SK-N-SH (cell line): ENCODE data around the gene NID1. TPM values are rescaled to one million over a fixed set of nuclear protein-coding genes. Genes with fewer than 3 reads are reported as not detected.

ENCODE experiments used
- CTCF ChIA-PET: fragments of 300-600, 350-600 bp; formaldehyde crosslinking; extraction: SDS; loops from one replicate; lab custom pipeline; 2021; lab: Yijun Ruan, JAX
- POLR2A ChIA-PET: fragments of 350-600 bp; sonication (Branson Sonifier 250); formaldehyde crosslinking; extraction: SDS; loops from one replicate; lab custom pipeline; 2020; ENCODE audit warnings: antibody characterized with exemption, inconsistent platforms; lab: Yijun Ruan, JAX
- DNase-seq: peaks from one replicate; pipeline ENCODE4 v3.0.0; 2012
- H2AFZ ChIP-seq: fragments of 200-600 bp; sonication (generic); 2 replicates; pipeline ENCODE4 v1.8.1; 2016; ENCODE audit warnings: antibody characterized with exemption, mild to moderate bottlenecking, low read depth
- H3F3A ChIP-seq: fragments of 200-600 bp; sonication (generic); replicated peaks from 2 replicates; pipeline ENCODE3; 2016; ENCODE audit warnings: antibody characterized with exemption, mild to moderate bottlenecking; ENCODE audit not compliant: insufficient read depth
- H3K27ac ChIP-seq, 2 experiments: fragments of 200-500 bp in 1 of 2; fragments of 200-600 bp in 1 of 2; sonication (Bioruptor generic) in 1 of 2; sonication (generic), shearing (Covaris generic) in 1 of 2; 2 replicates each; pipeline versions ENCODE4 v1.5.1 to v1.6.1; 2014 to 2016; ENCODE audit warnings: low read depth in 2 of 2, inconsistent platforms in 1 of 2, low read length in 1 of 2, mild to moderate bottlenecking in 1 of 2, mixed read lengths in 1 of 2
- H3K27me3 ChIP-seq: fragments of 200-600 bp; sonication (generic), shearing (Covaris generic); 2 replicates; pipeline ENCODE4 v1.6.1; 2016; ENCODE audit warnings: mixed run types; ENCODE audit not compliant: insufficient read depth
- H3K36me3 ChIP-seq, 2 experiments: fragments of 200-500 bp in 1 of 2; fragments of 200-600 bp in 1 of 2; sonication (Bioruptor generic) in 1 of 2; sonication (generic) in 1 of 2; replicated peaks in 1 of 2; 2 replicates each; pipeline versions ENCODE3 to v1.5.1; 2014 to 2016; ENCODE audit warnings: low read length in 1 of 2, mild to moderate bottlenecking in 1 of 2; ENCODE audit not compliant: insufficient read depth in 2 of 2, control insufficient read depth in 1 of 2
- H3K4me1 ChIP-seq, 2 experiments: fragments of 200-500 bp in 1 of 2; fragments of 200-600 bp in 1 of 2; sonication (Bioruptor generic) in 1 of 2; sonication (generic), shearing (Covaris generic) in 1 of 2; 2 replicates each; pipeline versions ENCODE4 v1.5.1 to v1.6.1; 2014 to 2016; ENCODE audit warnings: low read depth in 1 of 2, low read length in 1 of 2, mixed run types in 1 of 2; ENCODE audit not compliant: insufficient read depth in 2 of 2, control insufficient read depth in 1 of 2
- H3K4me2 ChIP-seq: fragments of 200-600 bp; sonication (generic), shearing (Covaris generic); 2 replicates; pipeline ENCODE4 v1.6.1; 2017; ENCODE audit warnings: mixed run types
- H3K4me3 ChIP-seq, 2 experiments: fragments of 200-500 bp in 1 of 2; fragments of 200-600 bp in 1 of 2; sonication (Bioruptor generic) in 1 of 2; sonication (generic), shearing (Covaris generic) in 1 of 2; 2 replicates each; pipeline versions ENCODE4 v1.5.1 to v1.8.1; 2014 to 2016; ENCODE audit warnings: low read depth in 2 of 2, inconsistent platforms in 1 of 2, low read length in 1 of 2, mild to moderate bottlenecking in 1 of 2, mixed read lengths in 1 of 2, moderate library complexity in 1 of 2
- H3K79me2 ChIP-seq: fragments of 200-600 bp; sonication (generic); 2 replicates; pipeline ENCODE4 v1.8.1; 2017; ENCODE audit warnings: mild to moderate bottlenecking; ENCODE audit not compliant: insufficient read depth
- H3K9ac ChIP-seq: fragments of 200-600 bp; sonication (generic); 2 replicates; pipeline ENCODE4 v1.6.1; 2017; ENCODE audit warnings: mixed run types
- H3K9me2 ChIP-seq: fragments of 200-600 bp; sonication (generic); 2 replicates; pipeline ENCODE4 v1.6.1; 2017; ENCODE audit warnings: mixed run types
- H3K9me3 ChIP-seq: fragments of 200-600 bp; sonication (generic); 2 replicates; pipeline ENCODE4 v1.6.1; 2017; ENCODE audit warnings: mixed run types, mild to moderate bottlenecking, moderate library complexity
- H4K20me1 ChIP-seq: fragments of 200-600 bp; sonication (generic); 2 replicates; pipeline ENCODE4 v1.6.1; 2017; ENCODE audit warnings: mild to moderate bottlenecking, mixed run types; ENCODE audit not compliant: insufficient read depth
- CHD2 ChIP-seq: fragments of 150-350 bp; IDR thresholded peaks from 2 replicates; pipeline ENCODE4 v1.6.1; 2018; ENCODE audit warnings: low read length; ENCODE audit not compliant: partially characterized antibody
- ELF1 ChIP-seq: IDR thresholded peaks from 2 replicates; pipeline ENCODE4 v1.4.0; 2012
- EP300 ChIP-seq, 2 experiments: IDR thresholded peaks; 2 replicates each; pipeline versions ENCODE4 v1.4.0 to v1.6.1; 2012; ENCODE audit warnings: borderline replicate concordance in 1 of 2, low read depth in 1 of 2, low read length in 1 of 2
- EZH2phosphoT487 ChIP-seq: fragments of 200-600 bp; sonication (generic); IDR thresholded peaks from 2 replicates; pipeline ENCODE4 v1.6.1; 2017; ENCODE audit warnings: low read depth, mixed run types, mild to moderate bottlenecking, antibody characterized with exemption, moderate library complexity, borderline replicate concordance
- FOSL2 ChIP-seq: IDR thresholded peaks from 2 replicates; pipeline ENCODE4 v1.4.0; 2012; ENCODE audit warnings: low read depth, mild to moderate bottlenecking, moderate library complexity, borderline replicate concordance
- FOXM1 ChIP-seq: IDR thresholded peaks from 2 replicates; pipeline ENCODE4 v1.4.0; 2012; ENCODE audit warnings: low read depth, mild to moderate bottlenecking
- GABPA ChIP-seq: IDR thresholded peaks from 2 replicates; pipeline ENCODE4 v1.4.0; 2012; ENCODE audit warnings: low read depth, mild to moderate bottlenecking
- GATA2 ChIP-seq: sonication (generic); formaldehyde crosslinking; IDR thresholded peaks from 2 replicates; pipeline ENCODE4 v1.5.0; 2020; ENCODE audit warnings: mild to moderate bottlenecking, missing genetic modification reagents
- JUND ChIP-seq: IDR thresholded peaks from 2 replicates; pipeline ENCODE4 v1.4.0; 2012
- MEF2A ChIP-seq: IDR thresholded peaks from 2 replicates; pipeline ENCODE4 v1.4.0; 2012; ENCODE audit warnings: low read depth, borderline replicate concordance
- MXI1 ChIP-seq: IDR thresholded peaks from 2 replicates; pipeline ENCODE4 v1.6.1; 2012; ENCODE audit warnings: mild to moderate bottlenecking, low read depth, low read length, improper control_type of control experiment
- NRF1 ChIP-seq: IDR thresholded peaks from 2 replicates; pipeline ENCODE4 v1.6.1; 2012; ENCODE audit warnings: low read depth, mild to moderate bottlenecking, low read length
- POLR2AphosphoS5 ChIP-seq: IDR thresholded peaks from 2 replicates; pipeline ENCODE4 v1.6.1; 2012; ENCODE audit warnings: low read depth, low read length
- RAD21 ChIP-seq: IDR thresholded peaks from 2 replicates; pipeline ENCODE4 v1.6.1; 2012; ENCODE audit warnings: mild to moderate bottlenecking, low read length
- RCOR1 ChIP-seq: fragments of 150-350 bp; IDR thresholded peaks from 2 replicates; pipeline ENCODE4 v1.6.1; 2017; ENCODE audit warnings: antibody characterized with exemption, low read length
- SIN3A ChIP-seq: IDR thresholded peaks from 2 replicates; pipeline ENCODE4 v1.6.1; 2012; ENCODE audit warnings: low read depth, mild to moderate bottlenecking, low read length, moderate library complexity, borderline replicate concordance
- SMC3 ChIP-seq: IDR thresholded peaks from 2 replicates; pipeline ENCODE4 v1.6.1; 2012; ENCODE audit warnings: low read depth, low read length, improper control_type of control experiment
- TCF12 ChIP-seq: IDR thresholded peaks from 2 replicates; pipeline ENCODE4 v1.4.0; 2012
- YY1 ChIP-seq: IDR thresholded peaks from 2 replicates; pipeline ENCODE4 v1.4.0; 2012; ENCODE audit warnings: low read depth, mild to moderate bottlenecking
- WGBS: methylation state at CpG from one replicate; pipeline ENCODE4 v1.1.6; 2017; ENCODE audit warnings: low lambda C conversion rate; 5-methylcytosine and 5-hydroxymethylcytosine counted together
- polyA plus RNA-seq, 3 experiments: library from polyadenylated mRNA; depleted of rRNA; stranded (reverse); fragments of >200 nt; gene quantifications; 2 replicates each; pipeline ENCODE4 v1.2.3, GENCODE V29; 2012
- TF ChIP-seq, protein P1 (sequence below): IDR thresholded peaks from 2 replicates; pipeline ENCODE4 v1.6.1; 2012; ENCODE audit warnings: mild to moderate bottlenecking, low read depth, low read length, moderate library complexity
- TF ChIP-seq, protein P2 (sequence below): IDR thresholded peaks from 2 replicates; pipeline ENCODE4; 2012
- TF ChIP-seq, protein P3 (sequence below): IDR thresholded peaks from 2 replicates; pipeline ENCODE4 v1.4.0; 2012; ENCODE audit warnings: low read depth
- TF ChIP-seq, protein P4 (sequence below): IDR thresholded peaks from 2 replicates; pipeline ENCODE4 v1.4.0; 2012; ENCODE audit warnings: low read depth, borderline replicate concordance
- TF ChIP-seq, protein P5 (sequence below): fragments of 150-350 bp; IDR thresholded peaks from 2 replicates; pipeline ENCODE4 v1.6.1; 2017; ENCODE audit warnings: antibody characterized with exemption, low read length, low read depth, borderline replicate concordance

The NID1 gene
- polyA plus RNA-seq, 1 of the 3 experiments (the other 2 are of a cell fraction): 74.3 TPM

DNA sequence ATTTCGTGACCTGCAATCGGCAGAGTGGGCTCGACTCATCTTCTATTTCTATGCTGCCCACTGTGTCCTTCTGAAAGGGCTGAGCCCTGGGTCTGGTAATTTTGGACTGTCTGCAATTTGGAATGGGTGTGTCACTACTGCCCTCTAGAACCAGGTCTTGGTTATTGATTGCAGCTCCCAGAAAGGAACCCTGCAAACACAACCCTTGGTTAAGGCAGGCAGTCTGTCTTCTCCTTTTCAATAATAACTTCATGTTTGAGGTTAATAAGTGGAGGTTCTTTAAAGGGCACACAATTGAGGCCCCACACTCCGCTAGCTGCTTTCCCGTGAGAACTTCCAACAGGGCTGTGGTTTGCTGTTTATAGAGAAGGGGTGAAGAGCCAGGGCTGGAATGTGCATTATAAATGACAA lies 118.3 kb downstream of the NID1 start (continued):
- TF ChIP-seq, protein P1, sequence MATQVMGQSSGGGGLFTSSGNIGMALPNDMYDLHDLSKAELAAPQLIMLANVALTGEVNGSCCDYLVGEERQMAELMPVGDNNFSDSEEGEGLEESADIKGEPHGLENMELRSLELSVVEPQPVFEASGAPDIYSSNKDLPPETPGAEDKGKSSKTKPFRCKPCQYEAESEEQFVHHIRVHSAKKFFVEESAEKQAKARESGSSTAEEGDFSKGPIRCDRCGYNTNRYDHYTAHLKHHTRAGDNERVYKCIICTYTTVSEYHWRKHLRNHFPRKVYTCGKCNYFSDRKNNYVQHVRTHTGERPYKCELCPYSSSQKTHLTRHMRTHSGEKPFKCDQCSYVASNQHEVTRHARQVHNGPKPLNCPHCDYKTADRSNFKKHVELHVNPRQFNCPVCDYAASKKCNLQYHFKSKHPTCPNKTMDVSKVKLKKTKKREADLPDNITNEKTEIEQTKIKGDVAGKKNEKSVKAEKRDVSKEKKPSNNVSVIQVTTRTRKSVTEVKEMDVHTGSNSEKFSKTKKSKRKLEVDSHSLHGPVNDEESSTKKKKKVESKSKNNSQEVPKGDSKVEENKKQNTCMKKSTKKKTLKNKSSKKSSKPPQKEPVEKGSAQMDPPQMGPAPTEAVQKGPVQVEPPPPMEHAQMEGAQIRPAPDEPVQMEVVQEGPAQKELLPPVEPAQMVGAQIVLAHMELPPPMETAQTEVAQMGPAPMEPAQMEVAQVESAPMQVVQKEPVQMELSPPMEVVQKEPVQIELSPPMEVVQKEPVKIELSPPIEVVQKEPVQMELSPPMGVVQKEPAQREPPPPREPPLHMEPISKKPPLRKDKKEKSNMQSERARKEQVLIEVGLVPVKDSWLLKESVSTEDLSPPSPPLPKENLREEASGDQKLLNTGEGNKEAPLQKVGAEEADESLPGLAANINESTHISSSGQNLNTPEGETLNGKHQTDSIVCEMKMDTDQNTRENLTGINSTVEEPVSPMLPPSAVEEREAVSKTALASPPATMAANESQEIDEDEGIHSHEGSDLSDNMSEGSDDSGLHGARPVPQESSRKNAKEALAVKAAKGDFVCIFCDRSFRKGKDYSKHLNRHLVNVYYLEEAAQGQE: no peak
- TF ChIP-seq FOXM1 (no peak), CHD2 (no peak), EZH2phosphoT487 (no peak), RAD21 (peak; percentile 56), GATA2 (CRISPR knock-in tag) (no peak), YY1 (no peak), MXI1 (no peak), JUND (no peak), EP300 (IDR thresholded peaks at IDR 0.05; ENCODE audit: borderline replicate concordance in 1 of 2, low read depth in 1 of 2, low read length in 1 of 2) (no peak), RCOR1 (no peak), SMC3 (peak; percentile 27; the same call in 1 of the 2 replicates)
- TF ChIP-seq, protein P2, sequence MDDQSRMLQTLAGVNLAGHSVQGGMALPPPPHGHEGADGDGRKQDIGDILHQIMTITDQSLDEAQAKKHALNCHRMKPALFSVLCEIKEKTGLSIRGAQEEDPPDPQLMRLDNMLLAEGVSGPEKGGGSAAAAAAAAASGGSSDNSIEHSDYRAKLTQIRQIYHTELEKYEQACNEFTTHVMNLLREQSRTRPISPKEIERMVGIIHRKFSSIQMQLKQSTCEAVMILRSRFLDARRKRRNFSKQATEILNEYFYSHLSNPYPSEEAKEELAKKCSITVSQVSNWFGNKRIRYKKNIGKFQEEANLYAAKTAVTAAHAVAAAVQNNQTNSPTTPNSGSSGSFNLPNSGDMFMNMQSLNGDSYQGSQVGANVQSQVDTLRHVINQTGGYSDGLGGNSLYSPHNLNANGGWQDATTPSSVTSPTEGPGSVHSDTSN: no peak
- TF ChIP-seq, protein P3, sequence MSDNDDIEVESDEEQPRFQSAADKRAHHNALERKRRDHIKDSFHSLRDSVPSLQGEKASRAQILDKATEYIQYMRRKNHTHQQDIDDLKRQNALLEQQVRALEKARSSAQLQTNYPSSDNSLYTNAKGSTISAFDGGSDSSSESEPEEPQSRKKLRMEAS: no peak
- TF ChIP-seq, protein P4, sequence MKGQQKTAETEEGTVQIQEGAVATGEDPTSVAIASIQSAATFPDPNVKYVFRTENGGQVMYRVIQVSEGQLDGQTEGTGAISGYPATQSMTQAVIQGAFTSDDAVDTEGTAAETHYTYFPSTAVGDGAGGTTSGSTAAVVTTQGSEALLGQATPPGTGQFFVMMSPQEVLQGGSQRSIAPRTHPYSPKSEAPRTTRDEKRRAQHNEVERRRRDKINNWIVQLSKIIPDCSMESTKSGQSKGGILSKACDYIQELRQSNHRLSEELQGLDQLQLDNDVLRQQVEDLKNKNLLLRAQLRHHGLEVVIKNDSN: no peak

DNA sequence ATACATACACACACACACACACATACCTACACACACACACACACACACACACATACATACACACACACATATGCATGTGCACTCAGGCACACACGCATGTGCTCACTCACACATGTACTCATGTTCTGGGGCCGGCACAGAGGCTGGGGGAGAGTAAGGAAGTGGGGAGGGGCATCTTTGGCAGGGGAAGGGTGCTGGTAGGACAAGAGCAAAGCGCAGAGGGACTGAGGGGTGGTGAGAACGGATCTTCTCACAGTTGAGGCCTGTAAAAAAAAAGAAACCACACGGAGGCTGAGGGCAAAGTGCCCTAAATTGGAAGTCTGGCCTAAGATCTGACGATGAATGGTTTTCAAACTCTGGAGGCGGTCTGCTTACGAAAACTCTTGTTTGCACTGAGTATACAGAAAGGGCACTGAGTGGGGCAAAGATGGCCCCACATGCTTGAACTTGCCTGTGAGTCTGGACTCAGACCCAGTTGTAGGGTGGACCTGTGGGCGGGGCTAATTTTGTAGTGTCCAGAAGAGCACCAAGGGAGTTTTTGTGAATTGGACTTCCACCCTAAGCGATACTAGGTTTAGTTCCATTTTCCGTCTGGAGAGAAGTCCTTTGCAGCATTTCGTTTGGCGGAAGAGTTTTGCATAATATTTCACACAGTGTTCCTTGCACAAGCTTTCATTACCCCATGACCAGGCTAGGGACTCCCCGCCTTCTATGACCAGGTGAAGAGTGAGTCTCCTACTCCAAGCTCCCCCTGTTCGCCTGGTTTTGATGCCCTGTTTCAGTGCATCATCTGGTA lies 118.9 kb downstream of the NID1 start:
- WGBS: 94% methylated on average over 15 of the region's 15 CpGs
- Histone ChIP-seq H2AFZ (no peak overlapping the region), H3K9ac (no peak overlapping the region), H3F3A (peaks cover 3% of the 10 kb centered on the region), H3K36me3 (no peaks in the 10 kb centered on the region), H3K27ac (no peak overlapping the region), H3K9me2 (no peaks in the 10 kb centered on the region), H3K4me2 (no peak overlapping the region), H3K27me3 (no peaks in the 10 kb centered on the region), H3K9me3 (no peaks in the 10 kb centered on the region), H3K4me1 (no peaks in the 10 kb centered on the region), H3K4me3 (no peak overlapping the region), H3K79me2 (no peaks in the 10 kb centered on the region), H4K20me1 (no peaks in the 10 kb centered on the region)
- DNase-seq: no peak
- POLR2A ChIA-PET: no interaction called here
- CTCF ChIA-PET: interaction anchor here (0.8 to 1.2 kb wide), 6 partner anchors 11 to 103 kb away, joined by 3 to 4 read pairs (median 4); no protein-coding TSS in a partner anchor
- no peak for TF ChIP-seq MEF2A
- no peak for TF ChIP-seq EP300 (IDR thresholded peaks at IDR 0.05; ENCODE audit: borderline replicate concordance in 1 of 2, low read depth in 1 of 2, low read length in 1 of 2)
- no peak for TF ChIP-seq GABPA
- no peak for TF ChIP-seq JUND
- TF ChIP-seq, protein P5, sequence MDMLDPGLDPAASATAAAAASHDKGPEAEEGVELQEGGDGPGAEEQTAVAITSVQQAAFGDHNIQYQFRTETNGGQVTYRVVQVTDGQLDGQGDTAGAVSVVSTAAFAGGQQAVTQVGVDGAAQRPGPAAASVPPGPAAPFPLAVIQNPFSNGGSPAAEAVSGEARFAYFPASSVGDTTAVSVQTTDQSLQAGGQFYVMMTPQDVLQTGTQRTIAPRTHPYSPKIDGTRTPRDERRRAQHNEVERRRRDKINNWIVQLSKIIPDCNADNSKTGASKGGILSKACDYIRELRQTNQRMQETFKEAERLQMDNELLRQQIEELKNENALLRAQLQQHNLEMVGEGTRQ: no peak
- TF ChIP-seq SIN3A: no peak
- no peak for TF ChIP-seq TCF12
- no peak for TF ChIP-seq CHD2
- no peak for TF ChIP-seq ELF1
- no peak for TF ChIP-seq POLR2AphosphoS5
- no peak for TF ChIP-seq NRF1
- TF ChIP-seq, protein P3: no peak
- no peak for TF ChIP-seq FOSL2
